ENCODE measurements around the gene KCNQ4. TPM values are rescaled to one million over a fixed set of nuclear protein-coding genes. Genes with fewer than 3 reads are reported as not detected.
A peak's percentile ranks its signal among the peaks of the same experiment; 100 is the strongest.

KCNQ4 gene
- total RNA-seq, 2 donors from 2014 or later, result 1.8 to 1.9 TPM

DNA sequence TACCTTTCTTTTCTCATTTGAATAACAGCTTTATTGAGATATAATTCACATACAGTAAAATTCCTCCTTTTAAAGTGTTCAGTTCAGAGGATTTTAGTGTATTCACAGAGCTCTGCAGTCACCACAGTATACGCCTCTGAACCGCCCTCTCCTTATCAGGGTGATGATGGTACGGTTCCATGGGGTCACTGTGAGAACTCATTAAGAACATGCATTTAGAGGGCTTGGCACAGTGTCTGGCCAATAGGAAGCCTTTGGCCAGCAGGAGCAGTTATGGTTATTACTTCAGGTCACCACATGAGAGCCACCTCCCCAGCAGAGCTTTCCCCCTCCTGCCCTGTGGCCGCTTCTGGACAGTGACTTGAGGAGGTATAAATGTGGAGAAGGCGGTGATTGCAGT, 27.3 kb downstream of the KCNQ4 start:
- no peak for DNase-seq
- H3K36me3 ChIP-seq, result no peaks in the 10 kb centered on the region
- H3K9me3 ChIP-seq, result no peaks in the 10 kb centered on the region
- H3K27me3 ChIP-seq, result no peaks in the 10 kb centered on the region
- no peak overlapping the region for H3K27ac ChIP-seq
- TF ChIP-seq, protein P1, sequence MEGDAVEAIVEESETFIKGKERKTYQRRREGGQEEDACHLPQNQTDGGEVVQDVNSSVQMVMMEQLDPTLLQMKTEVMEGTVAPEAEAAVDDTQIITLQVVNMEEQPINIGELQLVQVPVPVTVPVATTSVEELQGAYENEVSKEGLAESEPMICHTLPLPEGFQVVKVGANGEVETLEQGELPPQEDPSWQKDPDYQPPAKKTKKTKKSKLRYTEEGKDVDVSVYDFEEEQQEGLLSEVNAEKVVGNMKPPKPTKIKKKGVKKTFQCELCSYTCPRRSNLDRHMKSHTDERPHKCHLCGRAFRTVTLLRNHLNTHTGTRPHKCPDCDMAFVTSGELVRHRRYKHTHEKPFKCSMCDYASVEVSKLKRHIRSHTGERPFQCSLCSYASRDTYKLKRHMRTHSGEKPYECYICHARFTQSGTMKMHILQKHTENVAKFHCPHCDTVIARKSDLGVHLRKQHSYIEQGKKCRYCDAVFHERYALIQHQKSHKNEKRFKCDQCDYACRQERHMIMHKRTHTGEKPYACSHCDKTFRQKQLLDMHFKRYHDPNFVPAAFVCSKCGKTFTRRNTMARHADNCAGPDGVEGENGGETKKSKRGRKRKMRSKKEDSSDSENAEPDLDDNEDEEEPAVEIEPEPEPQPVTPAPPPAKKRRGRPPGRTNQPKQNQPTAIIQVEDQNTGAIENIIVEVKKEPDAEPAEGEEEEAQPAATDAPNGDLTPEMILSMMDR (IDR thresholded peaks at IDR 0.05), result no peak
- intact Hi-C loops (cut with DNase I), result no loop called here
- no peak overlapping the region for H3K4me3 ChIP-seq
- H3K9ac ChIP-seq (ENCODE audit: low read depth in 2 of 2, low read length in 2 of 2), result no peak overlapping the region
- H3K4me1 ChIP-seq, result no peaks in the 10 kb centered on the region

DNA sequence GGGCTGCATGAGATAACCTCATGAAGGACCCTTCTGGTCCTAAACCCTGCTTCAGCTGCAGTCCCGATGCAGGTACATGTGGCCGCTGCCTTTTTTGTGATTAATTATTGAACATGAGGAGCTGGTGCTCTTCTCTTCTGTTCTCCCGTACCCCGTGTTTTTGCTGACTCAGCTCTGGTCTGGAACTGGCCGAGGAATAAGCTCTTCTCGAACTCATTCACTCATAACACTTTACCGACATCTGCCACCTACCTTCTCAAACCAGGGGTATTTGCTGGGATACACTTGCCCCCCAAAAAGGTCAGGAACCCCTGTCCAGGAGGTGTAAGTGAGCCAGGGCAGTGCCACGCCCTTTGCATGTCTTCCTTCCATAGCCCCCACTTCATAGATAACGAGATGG, 31.8 kb downstream of the KCNQ4 start:
- Histone ChIP-seq H3K4me1 (no peaks in the 10 kb centered on the region), H3K9me3 (no peaks in the 10 kb centered on the region), H3K36me3 (no peaks in the 10 kb centered on the region), H3K27me3 (no peaks in the 10 kb centered on the region), H3K27ac (no peak overlapping the region), H3K9ac (ENCODE audit: low read depth in 2 of 2, low read length in 2 of 2) (no peak overlapping the region), H3K4me3 (no peak overlapping the region)
- DNase-seq, result no peak
- TF ChIP-seq, protein P1 (IDR thresholded peaks at IDR 0.05), result no peak
- intact Hi-C loops (cut with DNase I), result no loop called here

DNA sequence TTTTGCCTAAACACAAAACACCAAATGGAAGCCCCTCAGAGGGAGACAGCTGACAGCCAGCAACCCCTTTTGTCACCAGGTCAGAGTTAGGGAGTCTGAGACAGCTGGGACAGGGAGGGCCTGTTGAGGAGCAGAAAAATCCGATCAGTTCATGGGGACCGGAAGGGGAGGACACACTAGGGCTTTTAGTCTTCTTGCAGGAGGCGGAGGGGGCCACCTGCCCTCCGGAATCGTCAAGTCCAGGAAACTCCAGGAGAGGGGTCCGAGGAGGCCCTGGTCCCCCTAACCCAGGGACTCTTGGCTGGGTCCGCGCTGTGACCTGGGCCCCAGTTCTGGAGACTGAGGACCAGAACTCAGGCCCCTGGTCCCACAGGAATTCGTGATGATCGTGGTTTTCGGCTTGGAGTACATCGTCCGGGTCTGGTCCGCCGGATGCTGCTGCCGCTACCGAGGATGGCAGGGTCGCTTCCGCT, 34.2 kb downstream of the KCNQ4 start:
- no peaks in the 10 kb centered on the region for H3K4me1 ChIP-seq
- H3K9me3 ChIP-seq, result no peaks in the 10 kb centered on the region
- no peak overlapping the region for H3K9ac ChIP-seq (ENCODE audit: low read depth in 2 of 2, low read length in 2 of 2)
- no peaks in the 10 kb centered on the region for H3K27me3 ChIP-seq
- no peaks in the 10 kb centered on the region for H3K36me3 ChIP-seq
- peak overlapping the region; percentile 40 for H3K4me3 ChIP-seq
- no peak overlapping the region for H3K27ac ChIP-seq
- TF ChIP-seq, protein P1 (IDR thresholded peaks at IDR 0.05), result no peak
- intact Hi-C loops (cut with DNase I), result no loop called here
- DNase-seq, result no peak

DNA sequence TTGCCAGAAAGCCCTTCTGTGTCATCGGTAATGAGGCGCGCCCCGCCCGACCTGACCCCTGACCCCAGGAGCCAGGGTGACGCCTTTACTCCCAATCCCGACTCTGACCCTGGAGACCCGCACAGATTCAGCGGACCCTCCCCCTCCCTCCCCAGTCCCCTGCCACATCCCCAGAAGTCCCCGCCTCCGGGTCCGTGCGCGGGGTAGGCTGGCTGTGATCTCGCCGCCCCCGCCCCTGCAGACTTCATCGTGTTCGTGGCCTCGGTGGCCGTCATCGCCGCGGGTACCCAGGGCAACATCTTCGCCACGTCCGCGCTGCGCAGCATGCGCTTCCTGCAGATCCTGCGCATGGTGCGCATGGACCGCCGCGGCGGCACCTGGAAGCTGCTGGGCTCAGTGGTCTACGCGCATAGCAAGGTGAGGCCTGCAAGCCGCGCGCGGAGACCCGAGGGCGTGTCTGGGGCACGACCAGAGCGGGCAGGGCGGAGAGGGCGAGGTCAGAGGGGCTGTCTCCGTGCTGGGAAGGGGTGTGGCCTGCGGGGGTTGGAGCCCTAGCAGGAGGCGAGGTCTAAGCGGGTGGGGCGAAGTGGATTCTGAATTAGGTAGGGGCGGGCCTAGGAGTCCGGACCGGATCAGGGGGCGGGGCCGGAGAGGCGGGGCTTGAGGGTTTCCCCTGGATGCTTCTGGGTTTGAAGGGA, 34.8 kb downstream of the KCNQ4 start:
- no peaks in the 10 kb centered on the region for H3K9me3 ChIP-seq
- peak overlapping the region; percentile 40 for H3K4me3 ChIP-seq
- H3K36me3 ChIP-seq, result no peaks in the 10 kb centered on the region
- TF ChIP-seq, protein P1 (IDR thresholded peaks at IDR 0.05), result no peak
- no peak overlapping the region for H3K9ac ChIP-seq (ENCODE audit: low read depth in 2 of 2, low read length in 2 of 2)
- peak; percentile 88 for DNase-seq
- no peaks in the 10 kb centered on the region for H3K4me1 ChIP-seq
- H3K27ac ChIP-seq, result no peak overlapping the region
- intact Hi-C loops (cut with DNase I), result no loop called here
- no peaks in the 10 kb centered on the region for H3K27me3 ChIP-seq

DNA sequence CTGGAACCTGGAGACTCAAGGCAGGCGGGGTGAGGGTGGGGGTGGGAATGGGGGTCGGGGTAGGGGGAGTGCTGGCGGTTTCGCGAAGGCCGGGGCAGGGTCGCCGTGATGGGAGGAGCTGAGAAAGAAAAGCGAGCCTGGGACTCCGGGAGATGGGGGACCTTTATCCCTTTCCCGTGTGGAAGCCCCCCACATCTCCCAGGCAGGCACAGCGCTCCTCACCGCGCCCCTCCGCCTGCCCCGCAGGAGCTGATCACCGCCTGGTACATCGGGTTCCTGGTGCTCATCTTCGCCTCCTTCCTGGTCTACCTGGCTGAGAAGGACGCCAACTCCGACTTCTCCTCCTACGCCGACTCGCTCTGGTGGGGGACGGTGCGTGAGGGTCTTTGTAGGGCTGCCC, 35.5 kb downstream of the KCNQ4 start:
- H3K4me3 ChIP-seq, result no peak overlapping the region
- DNase-seq, result no peak

More for the DNA sequence above, 35.5 kb downstream of the KCNQ4 start:
- no peaks in the 10 kb centered on the region for H3K27me3 ChIP-seq
- H3K9ac ChIP-seq (ENCODE audit: low read depth in 2 of 2, low read length in 2 of 2), result no peak overlapping the region
- H3K9me3 ChIP-seq, result no peaks in the 10 kb centered on the region
- H3K4me1 ChIP-seq, result no peaks in the 10 kb centered on the region
- intact Hi-C loops (cut with DNase I), result no loop called here
- no peak overlapping the region for H3K27ac ChIP-seq
- TF ChIP-seq, protein P1 (IDR thresholded peaks at IDR 0.05), result no peak
- H3K36me3 ChIP-seq, result no peaks in the 10 kb centered on the region

All from colonic mucosa (tissue), 4 donors.